ENCODE data around the gene ZNF493.

The ZNF493 gene

GRCh38 chr19:21396893-21397572 lies at the start of gene ZNF493:
ZNF493 (plus strand) TSS chr19:21397133; CDS start chr19:21397238, 105 bp downstream.
- peak; percentile 95 for DNase-seq

- DNase-seq = no peak
These were observed 44.1 kb upstream of the ZNF493 start for GRCh38 chr19:21352830-21353229.

- DNase-seq = peak; percentile 94
These were observed 38.0 kb upstream of the ZNF493 start, which contains the start of gene ZNF738 for GRCh38 chr19:21358768-21359451. ZNF738 (plus strand) TSS chr19:21359000; CDS start chr19:21359141, 141 bp downstream.

GRCh38 chr19:21362291-21362690 lies 34.6 kb upstream of the ZNF493 start:
- DNase-seq = no peak

- DNase-seq = no peak
These were observed 12.9 kb upstream of the ZNF493 start for GRCh38 chr19:21383980-21384582.

GRCh38 chr19:21396121-21396520 lies 812 bp upstream of the ZNF493 start:
- no peak for DNase-seq

GRCh38 chr19:21398851-21399250 lies 1.9 kb downstream of the ZNF493 start:
- no peak for DNase-seq

GRCh38 chr19:21402303-21402985 lies 5.5 kb downstream of the ZNF493 start:
- DNase-seq = no peak

- no peak for DNase-seq
These were observed 13.2 kb downstream of the ZNF493 start for GRCh38 chr19:21410166-21410565.

GRCh38 chr19:21422244-21422643 lies 25.3 kb downstream of the ZNF493 start:
- no peak for DNase-seq

GRCh38 chr19:21423057-21424041 lies 26.4 kb downstream of the ZNF493 start:
- DNase-seq = no peak

GRCh38 chr19:21430675-21431074 lies 33.7 kb downstream of the ZNF493 start:
- DNase-seq = peak; percentile 57

- DNase-seq = no peak
These were observed 35.7 kb downstream of the ZNF493 start for GRCh38 chr19:21432590-21432989.

- no peak for DNase-seq
These were observed 37.6 kb downstream of the ZNF493 start for GRCh38 chr19:21434516-21434915.

- DNase-seq = no peak
These were observed 38.1 kb downstream of the ZNF493 start for GRCh38 chr19:21434967-21435544.

- no peak for DNase-seq
These were observed 42.3 kb downstream of the ZNF493 start for GRCh38 chr19:21439201-21439751.

- no peak for DNase-seq
These were observed 43.4 kb downstream of the ZNF493 start for GRCh38 chr19:21440321-21440720.

GRCh38 chr19:21451187-21451586 lies 54.3 kb downstream of the ZNF493 start:
- DNase-seq = no peak

GRCh38 chr19:21454901-21455300 lies 58.0 kb downstream of the ZNF493 start:
- DNase-seq = no peak

- DNase-seq = no peak
These were observed 63.8 kb downstream of the ZNF493 start for GRCh38 chr19:21460686-21461085.

GRCh38 chr19:21462540-21462939 lies 65.6 kb downstream of the ZNF493 start:
- no peak for DNase-seq

All from NCI-H1105 treated with DMSO at 0.1 percent for 48 hours (cell line).